HepG2 (cell line): ENCODE data around the gene MCFD2. TPM values are rescaled to one million over a fixed set of nuclear protein-coding genes. Genes with fewer than 3 reads are reported as not detected.

Experiments
- CREBL2 ChIP-seq: sonication (generic); formaldehyde crosslinking; IDR thresholded peaks from 2 replicates; pipeline ENCODE4 v1.8.1; 2023; ENCODE audit warnings: missing genetic modification reagents, mild to moderate bottlenecking, borderline replicate concordance
- HHEX ChIP-seq: IDR thresholded peaks from 2 replicates; pipeline ENCODE4 v1.6.1; 2016; ENCODE audit warnings: control low read depth
- KAT7 ChIP-seq: IDR thresholded peaks from 2 replicates; pipeline ENCODE4 v1.6.1; 2018; ENCODE audit warnings: borderline replicate concordance, missing compliant biosample characterization
- KMT2A ChIP-seq: sonication (generic); formaldehyde crosslinking; IDR thresholded peaks from 2 replicates; pipeline ENCODE4 v1.4.0; 2020; ENCODE audit warnings: missing genetic modification reagents
- RBFOX2 ChIP-seq: fragments of 200-400 bp; formaldehyde crosslinking; IDR thresholded peaks from 2 replicates; pipeline ENCODE4 v1.6.1; 2017; ENCODE audit warnings: low read depth, mild to moderate bottlenecking, low read length
- RNF219 ChIP-seq: sonication (generic); formaldehyde crosslinking; IDR thresholded peaks from 2 replicates; pipeline ENCODE4 v1.5.0; 2020; ENCODE audit warnings: mild to moderate bottlenecking, missing genetic modification reagents
- SMAD3 ChIP-seq: sonication (generic); formaldehyde crosslinking; IDR thresholded peaks from 2 replicates; pipeline ENCODE4 v1.4.0; 2020; ENCODE audit warnings: missing genetic modification reagents
- SMARCC2 ChIP-seq: fragments of 450-650 bp; IDR thresholded peaks from 2 replicates; pipeline ENCODE4 v1.6.1; 2017; ENCODE audit warnings: antibody characterized with exemption, mild to moderate bottlenecking
- SRSF1 ChIP-seq: fragments of 200-400 bp; formaldehyde crosslinking; optimal IDR thresholded peaks from 2 replicates; pipeline ENCODE3; 2017; ENCODE audit warnings: mild to moderate bottlenecking, low read depth, low read length, moderate library complexity
- ZBTB49 ChIP-seq: sonication (generic); formaldehyde crosslinking; IDR thresholded peaks from 2 replicates; pipeline ENCODE4 v1.4.0; 2020; ENCODE audit warnings: missing genetic modification reagents, borderline replicate concordance
- ZNF251 ChIP-seq: sonication (generic); formaldehyde crosslinking; IDR thresholded peaks from 2 replicates; pipeline ENCODE4 v1.9.0; 2021; ENCODE audit warnings: mild to moderate bottlenecking, missing genetic modification reagents
- ZNF282 ChIP-seq: fragments of 450-650 bp; IDR thresholded peaks from 2 replicates; pipeline ENCODE4 v1.6.1; 2018; ENCODE audit not compliant: partially characterized antibody
- ZNF431 ChIP-seq: sonication (generic); formaldehyde crosslinking; IDR thresholded peaks from 2 replicates; pipeline ENCODE4 v1.9.0; 2022; ENCODE audit warnings: missing genetic modification reagents, low read depth, mild to moderate bottlenecking, borderline replicate concordance
- ZNF530 ChIP-seq: sonication (generic); formaldehyde crosslinking; IDR thresholded peaks from 2 replicates; pipeline ENCODE4 v1.5.0; 2020; ENCODE audit warnings: low read depth, mild to moderate bottlenecking, missing genetic modification reagents
- ZNF609 ChIP-seq: sonication (generic); formaldehyde crosslinking; IDR thresholded peaks from 2 replicates; pipeline ENCODE4 v1.4.0; 2020; ENCODE audit warnings: mild to moderate bottlenecking, missing genetic modification reagents, borderline replicate concordance
- ZNF773 ChIP-seq: sonication (generic); formaldehyde crosslinking; IDR thresholded peaks from 2 replicates; pipeline ENCODE4 v1.4.0; 2020; ENCODE audit warnings: missing genetic modification reagents, borderline replicate concordance
- ZNF784 ChIP-seq: sonication (generic); formaldehyde crosslinking; IDR thresholded peaks from 2 replicates; pipeline ENCODE4 v1.5.1; 2020; ENCODE audit warnings: missing genetic modification reagents, mild to moderate bottlenecking, borderline replicate concordance
- ZSCAN20 ChIP-seq: sonication (generic); formaldehyde crosslinking; IDR thresholded peaks from 2 replicates; pipeline ENCODE4 v1.4.0; 2020; ENCODE audit warnings: missing genetic modification reagents, mild to moderate bottlenecking, borderline replicate concordance
- polyA plus RNA-seq, 8 experiments: library from polyadenylated mRNA; depleted of rRNA in 3 of 8; stranded (reverse) in 7 of 8; unstranded in 1 of 8; fragments of >200 nt; fragmentation: Illumina TruSeq in 4 of 8; extraction: Trizol in 4 of 8; gene quantifications; 2 replicates each; pipeline versions ENCODE4 v1.2.1 to v1.2.3, GENCODE V29; 2011 to 2016; ENCODE audit warnings: low read depth in 4 of 8, missing spikeins in 1 of 8, mixed read lengths in 1 of 8; ENCODE audit not compliant: insufficient read depth in 1 of 8
- total RNA-seq, 5 experiments: library from RNA; depleted of rRNA; stranded (reverse); fragments of >200 nt; fragmentation: Illumina TruSeq; extraction: Trizol; gene quantifications; 2 replicates each; pipeline ENCODE4 v1.2.3, GENCODE V29; 2016; ENCODE audit warnings: low read depth in 1 of 5

MCFD2 gene
- total and polyA plus RNA-seq, 2 of the 13 experiments (the other 11 are each of a cell fraction or from before 2014, with no cell fraction given), result 183 to 232 TPM

- no peak; the same call in 1 of the 2 replicates for TF ChIP-seq ZNF609 (CRISPR knock-in tag)
- peak; percentile 98; the same call in 1 of the 2 replicates for TF ChIP-seq ZSCAN20
- peak; percentile 84 for TF ChIP-seq KMT2A (CRISPR knock-in tag)
- TF ChIP-seq KAT7 (CRISPR knock-in tag), result no peak
- TF ChIP-seq ZNF251 (CRISPR knock-in tag), result no peak
- TF ChIP-seq SMAD3 (CRISPR knock-in tag), result peak; percentile 93
- TF ChIP-seq SMARCC2, result no peak
- TF ChIP-seq HHEX (CRISPR knock-in tag), result no peak; the same call in 1 of the 2 replicates
- no peak for TF ChIP-seq ZNF282
- no peak for TF ChIP-seq ZNF784 (CRISPR knock-in tag)
- TF ChIP-seq CREBL2, result peak; percentile 88; the same call in 1 of the 2 replicates
- no peak for TF ChIP-seq ZBTB49 (CRISPR knock-in tag)
- TF ChIP-seq SRSF1, result no peak
- peak; percentile 97 for TF ChIP-seq ZNF431
- peak; percentile 72; the same call in 1 of the 2 replicates for TF ChIP-seq ZNF773 (CRISPR knock-in tag)
- no peak; the same call in 1 of the 2 replicates for TF ChIP-seq RNF219 (CRISPR knock-in tag)
- TF ChIP-seq RBFOX2, result peak; percentile 83
- TF ChIP-seq ZNF530 (CRISPR knock-in tag), result no peak
These were observed 415 bp upstream of the MCFD2 start (continued) for GRCh38 chr2:46915811-46916630.
